ENCODE results near the gene PPP1R10. TPM values are rescaled to one million over a fixed set of nuclear protein-coding genes. Genes with fewer than 3 reads are reported as not detected.
A peak's percentile ranks its signal among the peaks of the same experiment; 100 is the strongest.

The PPP1R10 gene
- total RNA-seq, 1 donor from 2014 or later = 69.1 TPM

GRCh38 chr6:30557683-30557981 is 59.4 kb downstream of the PPP1R10 start:
- FAIRE-seq (no peak), DNase-seq (ENCODE audit: low read depth) (no peak)
- H3K27me3 ChIP-seq (ENCODE audit: insufficient read depth, low read length) = no peaks in the 10 kb centered on the region
- peaks cover 11% of the 10 kb centered on the region for H3K36me3 ChIP-seq (ENCODE audit: insufficient read depth, low read length)
- H3K4me2 ChIP-seq (ENCODE audit: low read length) = peak overlapping the region; percentile 97
- H3K9me3 ChIP-seq (ENCODE audit: insufficient read depth, low read depth, low read length) = no peaks in the 10 kb centered on the region
- no peak for TF ChIP-seq CTCF (IDR thresholded peaks at IDR 0.05; ENCODE audit: insufficient read depth, low read depth, low read length)
- no peak for TF ChIP-seq EZH2 (IDR thresholded peaks at IDR 0.05; ENCODE audit: insufficient read depth, low read length)
- Mint-ChIP-seq H3K4me3 (ENCODE audit: unreplicated experiment) (peak overlapping the region; percentile 97), H3K4me1 (ENCODE audit: low read depth, unreplicated experiment) (peaks cover 9% of the 10 kb centered on the region), H3K36me3 (ENCODE audit: low read depth, unreplicated experiment) (peaks cover 13% of the 10 kb centered on the region), H3K27ac (ENCODE audit: unreplicated experiment) (peak overlapping the region; percentile 99), H3K9me3 (ENCODE audit: unreplicated experiment) (no peaks in the 10 kb centered on the region), H3K27me3 (ENCODE audit: low read depth, unreplicated experiment) (no peaks in the 10 kb centered on the region)
- peaks cover 14% of the 10 kb centered on the region for H3K4me1 ChIP-seq (ENCODE audit: insufficient read depth, low read length)
- H3K9ac ChIP-seq (ENCODE audit: low read length) = peak overlapping the region; percentile 93
- H3K4me3 ChIP-seq (ENCODE audit: insufficient read depth, low read depth, low read length) = peak overlapping the region; percentile 88
- peaks cover 16% of the 10 kb centered on the region for H4K20me1 ChIP-seq (ENCODE audit: insufficient read depth, low read length)
- peaks cover 51% of the 10 kb centered on the region for H3K79me2 ChIP-seq (ENCODE audit: insufficient read depth, low read length)
- peak overlapping the region; percentile 90 for H3K27ac ChIP-seq (ENCODE audit: low read depth, low read length)
- H2AFZ ChIP-seq (ENCODE audit: low read depth, low read length) = peak overlapping the region; percentile 90

- Histone ChIP-seq H3K9ac (ENCODE audit: low read length) (peak within 1 kb of the TSS; percentile 93), H3K27me3 (ENCODE audit: insufficient read depth, low read length) (no peaks in the 10 kb centered on the region), H3K4me3 (ENCODE audit: insufficient read depth, low read depth, low read length) (peak within 1 kb of the TSS; percentile 88), H3K27ac (ENCODE audit: low read depth, low read length) (peak within 1 kb of the TSS; percentile 90), H3K4me1 (ENCODE audit: insufficient read depth, low read length) (peaks cover 14% of the 10 kb centered on the region), H3K79me2 (ENCODE audit: insufficient read depth, low read length) (peaks cover 49% of the 10 kb centered on the region), H4K20me1 (ENCODE audit: insufficient read depth, low read length) (peaks cover 22% of the 10 kb centered on the region), H2AFZ (ENCODE audit: low read depth, low read length) (peak within 1 kb of the TSS; percentile 90), H3K9me3 (ENCODE audit: insufficient read depth, low read depth, low read length) (no peaks in the 10 kb centered on the region), H3K36me3 (ENCODE audit: insufficient read depth, low read length) (peaks cover 7% of the 10 kb centered on the region), H3K4me2 (ENCODE audit: low read length) (peak within 1 kb of the TSS; percentile 97)
- Mint-ChIP-seq H3K27me3 (ENCODE audit: low read depth, unreplicated experiment) (no peaks in the 10 kb centered on the region), H3K9me3 (ENCODE audit: unreplicated experiment) (no peaks in the 10 kb centered on the region), H3K27ac (ENCODE audit: unreplicated experiment) (peak within 1 kb of the TSS; percentile 99), H3K4me3 (ENCODE audit: unreplicated experiment) (peak within 1 kb of the TSS; percentile 97), H3K36me3 (ENCODE audit: low read depth, unreplicated experiment) (peaks cover 13% of the 10 kb centered on the region), H3K4me1 (ENCODE audit: low read depth, unreplicated experiment) (peaks cover 9% of the 10 kb centered on the region)
- DNase-seq (ENCODE audit: low read depth) = peak; percentile 77
- FAIRE-seq = no peak
- TF ChIP-seq CTCF (IDR thresholded peaks at IDR 0.05; ENCODE audit: insufficient read depth, low read depth, low read length) = no peak
- no peak for TF ChIP-seq EZH2 (IDR thresholded peaks at IDR 0.05; ENCODE audit: insufficient read depth, low read length)
These were observed 59.9 kb downstream of the PPP1R10 start, which contains the start of gene PRR3 for GRCh38 chr6:30556906-30557682. TSS of gene PRR3 (plus strand) at chr6:30557295. CDS start at chr6:30557345, 50 bp downstream.

All from astrocyte (in vitro differentiated cells and primary cell).